Measurements from ENCODE around the gene PTPRT. TPM values are rescaled to one million over a fixed set of nuclear protein-coding genes. Genes with fewer than 3 reads are reported as not detected.

The PTPRT gene
- total and polyA plus RNA-seq, 12 donors = 0.04 to 0.53 (median 0.22) TPM; not detected in 1

- ATAC-seq (no peak), DNase-seq (no peak)
- Histone ChIP-seq H3K27me3 (peaks cover 0 to 9% (median 0%) of the 10 kb centered on the region in 7 donors), H3K36me3 (no peaks in the 10 kb centered on the region), H3K4me3 (no peak overlapping the region), H3K4me1 (no peaks in the 10 kb centered on the region), H3K9me3 (no peaks in the 10 kb centered on the region), H3K27ac (no peak overlapping the region)
- intact Hi-C loops (cut with DNase I) = no loop called here
- no peak for TF ChIP-seq CTCF (IDR thresholded peaks at IDR 0.05)
- 67 to 68% methylated on average over 1 of the region's 1 CpG for WGBS, 2 donors
Measured at GRCh38 chr20:42855896-42856295, 333.8 kb downstream of the PTPRT start.

- DNase-seq = no peak
- H3K9me3 ChIP-seq = no peaks in the 10 kb centered on the region
- no peak overlapping the region for H3K27ac ChIP-seq
- H3K36me3 ChIP-seq = no peaks in the 10 kb centered on the region
- H3K4me3 ChIP-seq = no peak overlapping the region
- no peak for ATAC-seq
- intact Hi-C loops (cut with DNase I) = no loop called here
- TF ChIP-seq CTCF (IDR thresholded peaks at IDR 0.05) = no peak
- no peaks in the 10 kb centered on the region for H3K27me3 ChIP-seq
- H3K4me1 ChIP-seq = no peaks in the 10 kb centered on the region
Measured at GRCh38 chr20:42852691-42853090, 337.0 kb downstream of the PTPRT start.

GRCh38 chr20:42846784-42847490, 342.8 kb downstream of the PTPRT start:
- Histone ChIP-seq H3K4me1 (no peaks in the 10 kb centered on the region), H3K27ac (no peak overlapping the region), H3K27me3 (peaks cover 0 to 2% (median 0%) of the 10 kb centered on the region in 7 donors), H3K4me3 (no peak overlapping the region), H3K9me3 (no peaks in the 10 kb centered on the region), H3K36me3 (no peaks in the 10 kb centered on the region)
- intact Hi-C loops (cut with DNase I) = no loop called here
- ATAC-seq (no peak), DNase-seq (no peak)
- 48 to 50% methylated on average over 8 of the region's 8 CpGs for WGBS, 2 donors
- TF ChIP-seq CTCF (IDR thresholded peaks at IDR 0.05) = no peak

- TF ChIP-seq CTCF (IDR thresholded peaks at IDR 0.05) = no peak
- WGBS, 2 donors = 84 to 90% methylated on average over 6 of the region's 6 CpGs
- ATAC-seq = no peak
- H3K27me3 ChIP-seq = peaks cover 0 to 2% (median 0%) of the 10 kb centered on the region in 7 donors
- no peaks in the 10 kb centered on the region for H3K36me3 ChIP-seq
- intact Hi-C loops (cut with DNase I) = no loop called here
- no peak overlapping the region for H3K27ac ChIP-seq
- H3K4me3 ChIP-seq = no peak overlapping the region
- no peak for DNase-seq
- H3K4me1 ChIP-seq = no peaks in the 10 kb centered on the region
- H3K9me3 ChIP-seq = peaks cover 0 to 2% (median 0%) of the 10 kb centered on the region in 11 donors
Measured at GRCh38 chr20:42844751-42845150, 345.0 kb downstream of the PTPRT start.

Measured in heart right ventricle (tissue), 16 donors.